HepG2 (cell line): ENCODE measurements around the gene WIZ.

Experiments used
- CTCF ChIP-seq: sonication (generic); formaldehyde crosslinking; IDR thresholded peaks from 2 replicates; pipeline ENCODE4 v1.5.0; 2020; ENCODE audit warnings: mild to moderate bottlenecking, missing genetic modification reagents, moderate library complexity
- JUN ChIP-seq: sonication (generic); formaldehyde crosslinking; IDR thresholded peaks from 2 replicates; pipeline ENCODE4 v1.4.0; 2020; ENCODE audit warnings: mild to moderate bottlenecking, missing genetic modification reagents
- POLR2AphosphoS5 ChIP-seq: IDR thresholded peaks from 2 replicates; pipeline ENCODE4 v1.6.1; 2012; ENCODE audit warnings: low read depth, low read length
- ZFP36 ChIP-seq: fragments of 150-350 bp; IDR thresholded peaks from 2 replicates; pipeline ENCODE4 v1.6.1; 2018; ENCODE audit warnings: borderline replicate concordance, low read length, low read depth; ENCODE audit not compliant: partially characterized antibody
- ZNF138 ChIP-seq: sonication (generic); formaldehyde crosslinking; IDR thresholded peaks from 2 replicates; pipeline ENCODE4 v1.5.0; 2020; ENCODE audit warnings: mild to moderate bottlenecking, low read depth, missing genetic modification reagents
- ZNF431 ChIP-seq: sonication (generic); formaldehyde crosslinking; IDR thresholded peaks from 2 replicates; pipeline ENCODE4 v1.9.0; 2022; ENCODE audit warnings: missing genetic modification reagents, low read depth, mild to moderate bottlenecking, borderline replicate concordance

DNA sequence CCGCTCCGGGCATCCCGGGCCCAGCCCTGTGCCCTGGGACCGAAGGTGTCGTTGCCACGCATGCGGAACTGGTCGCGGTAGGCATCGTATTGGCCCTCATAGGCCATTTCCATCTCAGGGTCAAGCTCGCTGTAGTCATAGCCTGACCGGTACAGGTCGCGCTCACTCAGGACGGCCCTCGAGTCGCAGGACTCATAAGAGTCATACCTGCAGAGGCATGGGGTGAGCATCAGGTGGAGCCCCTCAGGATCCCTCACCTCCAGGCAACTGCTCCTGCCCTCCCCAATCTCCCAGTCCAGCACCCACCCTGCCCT, 48.4 kb downstream of the WIZ start:
- TF ChIP-seq ZFP36 (no peak), ZNF138 (CRISPR knock-in tag) (no peak), CTCF (no peak), JUN (CRISPR knock-in tag) (no peak), POLR2AphosphoS5 (no peak), ZNF431 (no peak)
